GM21737 (cell line): Measurements from ENCODE around the gene HOMER1.

ENCODE experiments used
- ATAC-seq: cut with Tn5 transposase; IDR thresholded peaks from one replicate; pipeline ENCODE4 v1.9.1; 2021; ENCODE audit warnings: mild to moderate bottlenecking, moderate library complexity; ENCODE audit not compliant: unreplicated experiment

Gene HOMER1

GRCh38 chr5:79490323-79490936 lies 23.5 kb downstream of the HOMER1 start:
- ATAC-seq, result no peak

- ATAC-seq, result no peak
Measured at GRCh38 chr5:79489773-79490172, 24.2 kb downstream of the HOMER1 start.

DNA sequence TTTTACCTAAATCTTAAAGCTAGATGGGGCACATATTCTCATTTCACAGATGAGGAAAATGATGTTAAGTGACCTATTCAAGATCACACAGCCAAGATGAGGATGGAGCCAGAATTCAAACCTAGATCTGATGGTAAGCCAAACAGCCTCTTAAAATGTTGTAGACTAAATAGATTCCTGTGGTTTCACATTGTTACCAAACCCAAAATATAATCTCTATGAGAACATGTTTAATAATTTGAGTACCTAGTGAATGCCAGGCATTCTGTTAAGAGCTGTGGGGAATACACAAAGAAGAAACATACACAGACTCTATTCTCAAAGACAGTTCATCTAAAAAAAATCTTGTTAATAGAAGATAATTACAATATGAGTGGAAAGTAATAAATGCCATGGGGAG lies 25.2 kb downstream of the HOMER1 start:
- no peak for ATAC-seq

GRCh38 chr5:79488058-79488457 lies 25.9 kb downstream of the HOMER1 start:
- ATAC-seq, result no peak

DNA sequence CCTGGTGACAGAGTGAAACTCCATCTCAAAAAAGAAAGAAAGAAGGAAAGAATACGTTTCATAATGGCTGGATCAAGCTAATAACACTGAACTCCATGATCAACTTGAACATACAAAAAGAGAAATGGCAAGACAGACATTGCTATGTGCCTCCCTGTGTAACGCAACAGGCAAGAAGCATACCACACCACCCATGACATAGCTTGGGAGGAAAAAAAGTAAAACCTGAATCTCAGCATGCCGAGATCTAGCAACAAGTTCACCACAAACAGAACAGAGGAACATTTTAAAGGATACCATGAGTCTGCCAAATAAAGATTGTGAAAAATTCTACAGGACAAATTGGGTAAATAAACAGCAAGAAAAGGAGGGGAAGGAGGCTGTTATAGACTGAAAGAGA lies 26.7 kb downstream of the HOMER1 start:
- no peak for ATAC-seq

GRCh38 chr5:79486116-79486515 lies 27.8 kb downstream of the HOMER1 start:
- no peak for ATAC-seq

DNA sequence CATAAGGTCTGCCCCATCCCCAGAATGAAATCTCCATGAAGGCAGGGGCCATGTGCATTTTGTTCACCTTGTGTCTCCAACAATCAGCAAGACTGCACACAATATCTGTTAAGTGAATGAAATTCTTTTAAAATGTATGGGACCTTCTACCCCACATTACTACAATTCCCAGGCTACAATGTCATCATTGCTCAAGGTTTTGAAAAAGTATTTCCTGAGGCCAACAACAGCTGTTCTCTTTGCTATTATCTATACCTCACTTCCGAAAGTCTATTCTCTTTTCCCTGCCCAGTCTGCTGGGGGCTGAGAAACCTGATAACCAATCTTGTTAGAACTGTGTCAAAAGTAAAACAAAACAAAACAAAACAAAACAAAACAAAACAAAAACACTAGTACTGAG lies 29.2 kb downstream of the HOMER1 start:
- ATAC-seq, result no peak

GRCh38 chr5:79481574-79481973 lies 32.4 kb downstream of the HOMER1 start:
- ATAC-seq, result no peak

DNA sequence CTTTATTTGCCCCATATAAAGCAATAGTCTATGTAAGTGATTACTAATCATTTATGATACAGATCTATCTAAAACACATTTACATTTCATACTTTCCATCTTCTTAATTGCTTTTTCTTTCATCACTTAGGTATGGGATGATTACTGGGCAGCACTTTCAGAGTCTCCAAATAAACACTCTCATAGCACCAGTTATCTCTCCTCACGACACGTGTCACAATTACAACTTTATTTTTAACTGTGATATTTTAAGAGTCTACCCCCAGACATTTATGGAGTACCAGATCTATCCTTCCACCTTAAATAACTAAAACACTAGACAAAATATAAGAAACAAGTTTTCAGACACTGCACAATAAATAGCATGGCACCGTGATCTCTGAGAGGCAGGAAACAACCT lies 32.9 kb downstream of the HOMER1 start:
- no peak for ATAC-seq

GRCh38 chr5:79475152-79475466 lies 38.8 kb downstream of the HOMER1 start:
- ATAC-seq, result no peak

DNA sequence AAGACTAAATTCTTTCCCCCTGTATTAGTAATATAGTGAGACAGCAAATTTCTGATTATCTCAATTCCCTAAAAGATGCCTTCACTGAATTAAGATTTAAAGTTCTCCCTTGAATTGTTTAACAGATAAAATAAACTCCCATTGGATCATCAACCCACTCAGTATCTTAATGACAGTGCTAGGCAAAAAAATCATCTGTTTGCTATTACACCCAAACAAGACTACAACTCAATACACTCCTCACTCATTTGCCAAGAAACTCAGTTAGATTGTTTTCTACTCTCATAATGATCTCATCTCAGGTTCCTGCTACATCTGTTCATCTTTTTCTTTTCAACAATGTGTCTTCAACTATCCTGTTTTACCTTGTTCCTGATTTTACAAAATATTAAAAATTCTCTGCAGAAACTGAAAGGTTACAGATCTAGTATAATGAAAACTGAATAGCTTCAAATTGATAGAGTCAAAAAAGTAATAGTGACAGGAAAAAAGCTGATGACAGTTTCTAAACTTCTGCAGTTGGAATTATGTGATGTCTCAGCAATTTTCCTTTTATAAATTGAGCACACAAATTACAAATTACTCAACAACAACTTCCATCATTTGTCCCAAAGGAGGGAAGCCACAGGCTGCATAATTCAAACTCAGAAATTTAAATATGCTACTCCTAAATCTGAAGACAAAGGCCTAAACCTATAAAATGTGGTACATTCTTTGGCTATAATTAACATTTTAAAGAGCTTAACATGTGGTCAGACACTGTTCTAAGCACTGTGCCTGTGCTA lies 39.4 kb downstream of the HOMER1 start:
- no peak for ATAC-seq

- ATAC-seq, result no peak
Measured at GRCh38 chr5:79471556-79471955, 42.4 kb downstream of the HOMER1 start.

- no peak for ATAC-seq
Measured at GRCh38 chr5:79464695-79465332, 49.1 kb downstream of the HOMER1 start.

DNA sequence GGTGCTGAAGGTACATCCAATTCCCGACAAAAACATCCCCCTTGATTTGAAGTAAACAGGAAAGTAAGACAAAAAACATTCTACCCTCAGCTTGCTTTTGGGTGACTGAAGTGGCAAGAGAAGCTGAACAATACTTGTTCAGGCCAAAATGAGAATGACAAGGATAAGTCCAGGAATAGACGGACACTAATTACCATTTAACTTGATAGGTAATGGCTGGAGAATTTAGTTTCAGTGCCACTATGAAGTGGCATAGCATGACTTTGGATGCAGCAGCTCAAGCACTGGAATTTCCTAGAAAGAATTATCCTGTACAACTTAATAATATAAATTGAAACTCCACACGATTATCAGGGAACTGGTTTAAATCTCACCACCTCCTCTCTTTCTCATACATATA lies 49.7 kb downstream of the HOMER1 start:
- ATAC-seq, result no peak

DNA sequence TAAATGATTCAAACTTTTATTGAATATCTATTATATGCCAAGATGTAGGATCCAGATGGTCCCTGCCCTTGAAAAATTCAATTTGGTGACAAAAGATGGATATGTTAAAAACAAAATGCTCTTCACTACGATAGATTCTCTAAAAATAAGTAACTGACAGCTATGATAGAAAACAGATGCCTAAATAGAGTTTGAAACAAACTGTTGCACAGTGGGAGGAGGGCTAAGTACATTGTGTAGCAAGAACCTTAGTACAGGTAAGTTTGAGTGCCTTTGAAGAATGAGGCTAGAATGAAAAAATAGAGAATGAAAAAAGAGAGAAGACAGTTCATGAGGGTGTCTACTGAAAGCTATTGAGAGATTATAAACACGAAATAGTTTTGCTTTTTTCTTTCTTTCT lies 54.3 kb downstream of the HOMER1 start:
- no peak for ATAC-seq

- peak; percentile 68 for ATAC-seq
Measured at GRCh38 chr5:79456890-79457583, 56.9 kb downstream of the HOMER1 start.

DNA sequence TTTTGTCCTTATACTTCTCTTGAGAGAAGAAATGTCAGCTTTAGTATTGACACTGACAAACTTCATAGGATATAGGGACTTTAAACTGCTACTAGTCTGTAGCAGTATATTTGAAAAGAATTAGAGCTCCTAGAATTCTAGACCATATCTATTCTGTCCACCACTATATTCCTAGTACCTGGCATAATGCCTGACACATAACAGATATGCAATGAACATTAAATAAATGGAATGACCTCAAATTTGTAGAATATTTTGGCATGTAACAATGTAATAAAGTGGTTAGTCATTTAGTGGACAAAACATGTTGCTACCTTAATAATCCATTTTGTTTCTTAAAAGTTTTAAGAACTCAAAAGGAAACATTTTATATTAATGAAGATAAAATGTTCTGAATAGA lies 57.5 kb downstream of the HOMER1 start:
- no peak for ATAC-seq

DNA sequence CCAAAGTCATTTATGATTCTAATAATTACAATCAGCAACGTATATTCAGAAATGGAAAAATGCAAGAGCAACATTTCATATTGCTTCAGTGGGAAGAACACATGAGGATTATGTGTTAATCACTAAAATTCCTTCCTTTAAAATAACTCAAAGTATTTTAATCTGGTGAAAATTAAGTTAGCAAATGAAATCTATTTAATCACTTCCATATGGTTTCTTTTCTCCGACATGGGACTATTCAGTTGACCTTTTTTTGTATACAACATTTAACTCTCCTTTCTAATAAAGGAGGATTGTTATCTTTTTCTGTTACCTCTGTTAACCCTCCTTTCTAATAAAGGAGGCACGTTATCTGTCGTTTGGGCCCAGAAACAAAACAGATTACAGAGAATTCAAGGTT lies 59.9 kb downstream of the HOMER1 start:
- no peak for ATAC-seq

- no peak for ATAC-seq
Measured at GRCh38 chr5:79448336-79448735, 65.6 kb downstream of the HOMER1 start.

- no peak for ATAC-seq
Measured at GRCh38 chr5:79436821-79437220, 77.1 kb downstream of the HOMER1 start.

- no peak for ATAC-seq
Measured at GRCh38 chr5:79436224-79436623, 77.7 kb downstream of the HOMER1 start.

GRCh38 chr5:79430196-79430595 lies 83.7 kb downstream of the HOMER1 start:
- ATAC-seq, result no peak
